Endothelial cell of umbilical vein (primary cell): ENCODE data around the gene CHD9. TPM values are rescaled to one million over a fixed set of nuclear protein-coding genes. Genes with fewer than 3 reads are reported as not detected.

ENCODE experiments used
- BruUV-seq: library from RNA; stranded (reverse); fragments of 400-500 nt; replicated peaks from 2 replicates; lab custom pipeline; 2021; lab: Mats Ljungman, UMichigan
- CTCF ChIA-PET: fragments of 300-600, 350-600 bp; sonication (Branson Sonifier 250); formaldehyde crosslinking; loops from one replicate; lab custom pipeline; 2021; ENCODE audit warnings: antibody characterized with exemption, inconsistent platforms; lab: Charles Lee
- POLR2A ChIA-PET: fragments of 300-600, 350-600 bp; sonication (Branson Sonifier 250); formaldehyde crosslinking; loops from one replicate; lab custom pipeline; 2021; ENCODE audit warnings: antibody characterized with exemption, inconsistent platforms; lab: Charles Lee
- DNase-seq: peaks from one replicate; pipeline ENCODE4 v3.0.0-alpha.2; 2011; ENCODE audit warnings: low read depth, low spot score
- FAIRE-seq: peaks from 2 replicates; lab custom pipeline; 2011; peaks lifted over from hg19 to GRCh38; lab: Jason Lieb, UNC
- H2AFZ ChIP-seq: 2 replicates; pipeline ENCODE4 v1.6.0; 2012; ENCODE audit warnings: low read depth, low read length, control low read depth, inconsistent platforms
- H3K27ac ChIP-seq: 2 replicates; pipeline ENCODE4 v1.5.1; 2011; ENCODE audit warnings: low read depth, mild to moderate bottlenecking, control low read depth, low read length, moderate library complexity; ENCODE audit not compliant: insufficient read depth
- H3K27me3 ChIP-seq, 2 experiments: 2 replicates each; pipeline versions ENCODE4 v1.6.0 to v1.6.1; 2011; ENCODE audit warnings: low read length in 2 of 2, mixed read lengths in 1 of 2; ENCODE audit not compliant: control insufficient read depth in 2 of 2, insufficient read depth in 2 of 2
- H3K36me3 ChIP-seq, 2 experiments: 2 replicates in 1 of 2; 3 replicates in 1 of 2; pipeline ENCODE4 v1.5.1; 2011; ENCODE audit warnings: low read length in 2 of 2, mild to moderate bottlenecking in 1 of 2, moderate library complexity in 1 of 2; ENCODE audit not compliant: control insufficient read depth in 2 of 2, insufficient read depth in 2 of 2; ENCODE audit errors: extremely low read depth in 1 of 2
- H3K4me1 ChIP-seq: 3 replicates; pipeline ENCODE4 v1.5.1; 2011; ENCODE audit warnings: mild to moderate bottlenecking, low read length; ENCODE audit not compliant: control insufficient read depth, insufficient read depth; ENCODE audit errors: extremely low read depth
- H3K4me2 ChIP-seq: 2 replicates; pipeline ENCODE4 v1.6.1; 2011; ENCODE audit warnings: low read length, control low read depth, mixed read lengths; ENCODE audit not compliant: insufficient read depth
- H3K4me3 ChIP-seq, 3 experiments: fragments of 200-600 bp in 1 of 3; sonication (generic), shearing (Covaris generic) in 1 of 3; replicated peaks in 1 of 3; 2 replicates each; pipeline ENCODE4 v1.5.1; 2011 to 2016; ENCODE audit warnings: control low read depth in 3 of 3, low read length in 3 of 3, mild to moderate bottlenecking in 2 of 3, inconsistent platforms in 1 of 3, low read depth in 1 of 3, moderate library complexity in 1 of 3; ENCODE audit not compliant: insufficient read depth in 1 of 3
- H3K79me2 ChIP-seq: 2 replicates; pipeline ENCODE4 v1.6.0; 2012; ENCODE audit warnings: low read length, inconsistent platforms; ENCODE audit not compliant: control insufficient read depth, insufficient read depth
- H3K9ac ChIP-seq: replicated peaks from 2 replicates; pipeline ENCODE3; 2011; ENCODE audit warnings: low read length, control low read depth; ENCODE audit not compliant: insufficient read depth; ENCODE audit errors: extremely low read depth
- H3K9me1 ChIP-seq: replicated peaks from 3 replicates; pipeline ENCODE4 v1.6.0; 2011; ENCODE audit warnings: mild to moderate bottlenecking, low read length; ENCODE audit not compliant: control insufficient read depth, insufficient read depth; ENCODE audit errors: extremely low read depth
- H3K9me3 ChIP-seq: replicated peaks from 2 replicates; pipeline ENCODE4 v1.5.1; 2012; ENCODE audit warnings: low read length, inconsistent platforms; ENCODE audit not compliant: control insufficient read depth, insufficient read depth
- H4K20me1 ChIP-seq: replicated peaks from 2 replicates; pipeline ENCODE3; 2011; ENCODE audit warnings: mild to moderate bottlenecking, low read length; ENCODE audit not compliant: control insufficient read depth, insufficient read depth; ENCODE audit errors: extremely low read depth
- CTCF ChIP-seq, 2 donors: IDR thresholded peaks; 1 replicate in 1 of 2; 2 replicates in 1 of 2; pipeline ENCODE4 v1.5.1; 2011; ENCODE audit warnings: low read length in 2 of 2, mild to moderate bottlenecking in 2 of 2, moderate library complexity in 2 of 2, control low read depth in 1 of 2, inconsistent platforms in 1 of 2, low read depth in 1 of 2; ENCODE audit not compliant: insufficient read depth in 1 of 2; ENCODE audit errors: extremely low read depth in 1 of 2
- EZH2 ChIP-seq: IDR thresholded peaks from 2 replicates; pipeline ENCODE4 v1.6.1; 2012; ENCODE audit warnings: borderline replicate concordance, low read depth, mild to moderate bottlenecking, moderate library complexity, low read length, inconsistent platforms; ENCODE audit not compliant: severe bottlenecking
- FOS ChIP-seq: IDR thresholded peaks from 2 replicates; pipeline ENCODE4 v1.6.1; 2011; ENCODE audit warnings: mild to moderate bottlenecking, low read length, moderate library complexity, borderline replicate concordance; ENCODE audit not compliant: insufficient read depth
- GATA2 ChIP-seq: IDR thresholded peaks from 2 replicates; pipeline ENCODE4 v1.7.0; 2011; ENCODE audit warnings: low read depth, mild to moderate bottlenecking, moderate library complexity, mixed read lengths, low read length; ENCODE audit not compliant: insufficient read length, insufficient read depth
- JUN ChIP-seq: IDR thresholded peaks from 2 replicates; pipeline ENCODE4 v1.6.1; 2011; ENCODE audit warnings: borderline replicate concordance, low read depth; ENCODE audit not compliant: insufficient read length, insufficient read depth
- MAX ChIP-seq: IDR thresholded peaks from 2 replicates; pipeline ENCODE4 v1.6.1; 2011; ENCODE audit not compliant: insufficient read depth, insufficient read length
- MYC ChIP-seq: IDR thresholded peaks from one replicate; pipeline ENCODE4 v1.6.1; 2011; ENCODE audit warnings: mild to moderate bottlenecking, low read depth, low read length
- POLR2A ChIP-seq: IDR thresholded peaks from 2 replicates; pipeline ENCODE4 v1.6.1; 2012; ENCODE audit warnings: low read depth, mild to moderate bottlenecking, control low read depth, low read length
- POLR2AphosphoS5 ChIP-seq: IDR thresholded peaks from 2 replicates; pipeline ENCODE4 v1.6.1; 2012; ENCODE audit warnings: low read depth, mild to moderate bottlenecking, control low read depth, low read length, moderate library complexity; ENCODE audit not compliant: insufficient read depth
- dilution Hi-C: fragments of 300-500 bp; cut with MboI; formaldehyde crosslinking; loops from one replicate; pipeline ENCODE4 v1.15.0; 2019; ENCODE audit warnings: low sequenced_read_pairs; ENCODE audit not compliant: extremely low pct_ligation_motif_present
- intact Hi-C: fragments of 100-400 bp; cut with micrococcal nuclease; formaldehyde crosslinking; loops from one replicate; pipeline ENCODE4 v1.10.0; 2022
- polyA plus RNA-seq, 4 experiments: library from polyadenylated mRNA; depleted of rRNA in 3 of 4; stranded (reverse) in 3 of 4; unstranded in 1 of 4; fragments of >200 nt; gene quantifications; 2 replicates each; pipeline versions ENCODE4 v1.2.1 to v1.2.3, GENCODE V29; 2011 to 2012; ENCODE audit warnings: missing spikeins in 1 of 4
- total RNA-seq: library from RNA; stranded (reverse); gene quantifications from 2 replicates; pipeline ENCODE4 v1.2.3, GENCODE V29; 2021

The CHD9 gene
- total and polyA plus RNA-seq, 2 donors (not counting 3 experiments of a cell fraction or from before 2014, with no cell fraction given): 9.9 to 59.2 TPM

GRCh38 chr16:53007095-53007494 is 47.7 kb upstream of the CHD9 start:
- dilution Hi-C loops (no loop called here), intact Hi-C loops (no loop called here)
- Histone ChIP-seq H3K4me2 (no peak overlapping the region), H3K9me1 (no peaks in the 10 kb centered on the region), H3K36me3 (no peaks in the 10 kb centered on the region), H2AFZ (no peak overlapping the region), H3K27ac (no peak overlapping the region), H3K9me3 (no peaks in the 10 kb centered on the region), H3K79me2 (no peaks in the 10 kb centered on the region), H3K4me3 (no peak overlapping the region), H3K9ac (no peak overlapping the region), H3K4me1 (no peaks in the 10 kb centered on the region), H4K20me1 (no peaks in the 10 kb centered on the region), H3K27me3 (no peaks in the 10 kb centered on the region)
- CTCF ChIA-PET: no interaction called here
- DNase-seq: no peak
- no TSS peak for BruUV-seq
- POLR2A ChIA-PET: no interaction called here
- TF ChIP-seq GATA2 (no peak), MYC (no peak), CTCF (IDR thresholded peaks at IDR 0.05; ENCODE audit: extremely low read depth in 1 of 2, insufficient read depth in 1 of 2, low read depth in 1 of 2, low read length in 2 of 2) (no peak), FOS (no peak), JUN (no peak), POLR2A (no peak), EZH2 (no peak)
- FAIRE-seq: no peak

- FAIRE-seq (no peak), DNase-seq (no peak)
- Histone ChIP-seq H3K4me2 (no peak overlapping the region), H3K9me1 (no peaks in the 10 kb centered on the region), H3K4me1 (no peaks in the 10 kb centered on the region), H3K9ac (no peak overlapping the region), H2AFZ (no peak overlapping the region), H3K79me2 (no peaks in the 10 kb centered on the region), H3K27me3 (no peaks in the 10 kb centered on the region), H4K20me1 (no peaks in the 10 kb centered on the region), H3K27ac (no peak overlapping the region), H3K9me3 (no peaks in the 10 kb centered on the region), H3K4me3 (no peak overlapping the region), H3K36me3 (no peaks in the 10 kb centered on the region)
- no peak for TF ChIP-seq FOS
- no peak for TF ChIP-seq GATA2
- no peak for TF ChIP-seq POLR2AphosphoS5
- no peak for TF ChIP-seq CTCF (IDR thresholded peaks at IDR 0.05; ENCODE audit: extremely low read depth in 1 of 2, insufficient read depth in 1 of 2, low read depth in 1 of 2, low read length in 2 of 2)
- no peak for TF ChIP-seq MAX
- intact Hi-C loops: no loop called here
- BruUV-seq: no TSS peak
- dilution Hi-C loops: no loop called here
- ChIA-PET CTCF (no interaction called here), POLR2A (no interaction called here)
Observed at GRCh38 chr16:53014287-53014686, 40.5 kb upstream of the CHD9 start.
